Lung (tissue), 12 donors: Measurements from ENCODE around the gene EDEM2. TPM values are rescaled to one million over a fixed set of nuclear protein-coding genes. Genes with fewer than 3 reads are reported as not detected.
"Not testable (repeated sequence)": the region's sequence is repeated elsewhere in the genome, so short reads cannot be mapped to it uniquely, and the experiment has no call there.

Experiments used
- ATAC-seq: fragments of 200-7000 bp; cut with Tn5 transposase; one replicate; pipeline ENCODE4 v1.9.1; 2020; ENCODE audit warnings: moderate number of reproducible peaks; ENCODE audit not compliant: insufficient read depth, low FRiP score
- DNase-seq, 3 donors: peaks; one replicate each; pipeline ENCODE4 v3.0.0-alpha.2; 2013 to 2017
- H3K27ac ChIP-seq, 2 donors: one replicate each; pipeline ENCODE4 v1.5.1; 2013; ENCODE audit warnings: mild to moderate bottlenecking in 2 of 2, moderate library complexity in 2 of 2, control low read depth in 1 of 2, inconsistent platforms in 1 of 2, low read depth in 1 of 2, low read length in 1 of 2
- H3K27me3 ChIP-seq, 3 donors: one replicate each; pipeline ENCODE4 v1.5.1; 2013; ENCODE audit warnings: low read length in 2 of 3; ENCODE audit not compliant: control insufficient read depth in 3 of 3, insufficient read depth in 3 of 3
- H3K36me3 ChIP-seq, 4 donors: one replicate each; pipeline ENCODE4 v1.5.1; 2013; ENCODE audit warnings: low read length in 4 of 4, mild to moderate bottlenecking in 1 of 4, moderate library complexity in 1 of 4; ENCODE audit not compliant: control insufficient read depth in 4 of 4, insufficient read depth in 4 of 4
- H3K4me1 ChIP-seq, 5 donors: one replicate each; pipeline ENCODE4 v1.5.1; 2013; ENCODE audit warnings: low read length in 5 of 5, mild to moderate bottlenecking in 2 of 5, moderate library complexity in 1 of 5; ENCODE audit not compliant: control insufficient read depth in 5 of 5, insufficient read depth in 5 of 5
- H3K4me3 ChIP-seq: one replicate; pipeline ENCODE4 v1.5.1; 2013; ENCODE audit warnings: mild to moderate bottlenecking, control low read depth, moderate library complexity
- H3K9ac ChIP-seq, 2 donors: one replicate each; pipeline ENCODE4 v1.5.1; 2013; ENCODE audit warnings: low read length in 2 of 2, control low read depth in 1 of 2; ENCODE audit not compliant: insufficient read depth in 1 of 2
- H3K9me3 ChIP-seq, 4 donors: one replicate each; pipeline ENCODE4 v1.5.1; 2013; ENCODE audit warnings: low read length in 3 of 4, mild to moderate bottlenecking in 1 of 4, moderate library complexity in 1 of 4; ENCODE audit not compliant: control insufficient read depth in 4 of 4, insufficient read depth in 3 of 4
- WGBS, 2 donors: extraction: QIAGEN DNeasy Blood & Tissue Kit; methylation state at CpG; one replicate each; pipeline ENCODE4 v1.1.7; 2013; 5-methylcytosine and 5-hydroxymethylcytosine counted together
- polyA plus RNA-seq, 2 donors: library from polyadenylated mRNA; stranded (reverse); fragments of 200-250 nt; gene quantifications; one replicate each; pipeline ENCODE4 v1.2.1, GENCODE V29; 2013
- total RNA-seq, 2 donors: library from RNA; depleted of rRNA in 1 of 2; stranded (reverse); fragments of >200 nt in 1 of 2; gene quantifications; one replicate each; pipeline ENCODE4 v1.2.1, GENCODE V29; 2014 to 2021
- TF ChIP-seq, protein P1 (sequence below): IDR thresholded peaks from 2 replicates; pipeline ENCODE4 v1.5.1; 2012; ENCODE audit warnings: mild to moderate bottlenecking; ENCODE audit errors: control extremely low read depth, extremely low read depth
- donor health status: control.
- donor health status: control.
- donor health status: Bipolar disorder and iron deficiency.
- donor health status: healthy.
- donor health status: DM: yes; HTN: yes; CAD: no.

EDEM2 gene
- total and polyA plus RNA-seq, 4 donors, result 19.4 to 51.6 (median 34.2) TPM

- H3K27ac ChIP-seq, result no peak overlapping the region
- H3K27me3 ChIP-seq, result no peaks in the 10 kb centered on the region
- no peak overlapping the region for H3K4me3 ChIP-seq
- DNase-seq (no peak), ATAC-seq (no peak)
- TF ChIP-seq, protein P1, sequence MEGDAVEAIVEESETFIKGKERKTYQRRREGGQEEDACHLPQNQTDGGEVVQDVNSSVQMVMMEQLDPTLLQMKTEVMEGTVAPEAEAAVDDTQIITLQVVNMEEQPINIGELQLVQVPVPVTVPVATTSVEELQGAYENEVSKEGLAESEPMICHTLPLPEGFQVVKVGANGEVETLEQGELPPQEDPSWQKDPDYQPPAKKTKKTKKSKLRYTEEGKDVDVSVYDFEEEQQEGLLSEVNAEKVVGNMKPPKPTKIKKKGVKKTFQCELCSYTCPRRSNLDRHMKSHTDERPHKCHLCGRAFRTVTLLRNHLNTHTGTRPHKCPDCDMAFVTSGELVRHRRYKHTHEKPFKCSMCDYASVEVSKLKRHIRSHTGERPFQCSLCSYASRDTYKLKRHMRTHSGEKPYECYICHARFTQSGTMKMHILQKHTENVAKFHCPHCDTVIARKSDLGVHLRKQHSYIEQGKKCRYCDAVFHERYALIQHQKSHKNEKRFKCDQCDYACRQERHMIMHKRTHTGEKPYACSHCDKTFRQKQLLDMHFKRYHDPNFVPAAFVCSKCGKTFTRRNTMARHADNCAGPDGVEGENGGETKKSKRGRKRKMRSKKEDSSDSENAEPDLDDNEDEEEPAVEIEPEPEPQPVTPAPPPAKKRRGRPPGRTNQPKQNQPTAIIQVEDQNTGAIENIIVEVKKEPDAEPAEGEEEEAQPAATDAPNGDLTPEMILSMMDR, result no peak
- 87 to 93% methylated on average over 11 of the region's 11 CpGs for WGBS, 2 donors
- H3K9me3 ChIP-seq, result no peaks in the 10 kb centered on the region
- H3K9ac ChIP-seq, result no peak overlapping the region
- peaks cover 4 to 27% (median 15%) of the 10 kb centered on the region in 4 donors for H3K36me3 ChIP-seq
- peaks cover 0 to 3% (median 0%) of the 10 kb centered on the region in 5 donors for H3K4me1 ChIP-seq
Measured at GRCh38 chr20:35115606-35116005, 31.5 kb downstream of the EDEM2 start.

GRCh38 chr20:35112276-35112675 is 34.9 kb downstream of the EDEM2 start:
- ATAC-seq, result not testable (repeated sequence)

GRCh38 chr20:35111141-35111888 is 35.8 kb downstream of the EDEM2 start:
- H3K4me1 ChIP-seq, result peaks cover 0 to 3% (median 0%) of the 10 kb centered on the region in 5 donors
- H3K4me3 ChIP-seq, result no peak overlapping the region
- DNase-seq (no peak), ATAC-seq (no peak)
- H3K36me3 ChIP-seq, result peaks cover 0 to 15% (median 2%) of the 10 kb centered on the region in 4 donors
- 72 to 80% methylated on average over 4 of the region's 4 CpGs for WGBS, 2 donors
- no peaks in the 10 kb centered on the region for H3K9me3 ChIP-seq
- TF ChIP-seq, protein P1, result no peak
- H3K27me3 ChIP-seq, result no peaks in the 10 kb centered on the region
- no peak overlapping the region for H3K9ac ChIP-seq
- no peak overlapping the region for H3K27ac ChIP-seq

More at GRCh38 chr20:35112276-35112675, 34.9 kb downstream of the EDEM2 start:
- not testable (repeated sequence) for H3K27me3 ChIP-seq, H3K4me3 ChIP-seq, H3K4me1 ChIP-seq, DNase-seq, H3K27ac ChIP-seq, H3K9ac ChIP-seq, H3K9me3 ChIP-seq
- WGBS, 2 donors, result 76 to 88% methylated on average over 5 of the region's 5 CpGs
- peaks cover 0 to 15% (median 2%) of the 10 kb centered on the region in 4 donors for H3K36me3 ChIP-seq

DNA sequence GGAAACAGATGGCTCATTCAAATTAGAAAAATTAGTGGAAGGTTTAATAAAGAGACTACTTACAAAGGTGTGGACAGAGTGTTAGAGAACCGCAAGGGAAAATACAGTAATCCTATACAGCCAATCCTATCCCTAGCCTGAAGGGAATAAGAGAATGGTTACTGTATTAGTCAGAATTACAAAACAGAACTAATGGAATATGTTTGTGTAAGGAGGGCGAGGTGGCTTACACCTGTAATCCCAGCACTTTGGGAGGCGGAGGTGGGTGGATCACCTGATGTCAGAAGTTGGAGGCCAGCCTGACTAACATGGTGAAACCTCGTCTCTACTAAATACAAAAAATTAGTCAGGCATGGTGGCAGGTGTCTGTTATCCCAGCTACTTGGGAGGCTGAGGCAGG is 38.2 kb downstream of the EDEM2 start:
- Histone ChIP-seq H3K36me3 (peaks cover 0 to 3% (median 0%) of the 10 kb centered on the region in 4 donors), H3K9ac (no peak overlapping the region), H3K27ac (no peak overlapping the region), H3K27me3 (no peaks in the 10 kb centered on the region), H3K4me3 (no peak overlapping the region), H3K9me3 (no peaks in the 10 kb centered on the region), H3K4me1 (peaks cover 0 to 3% (median 0%) of the 10 kb centered on the region in 5 donors)
- 93 to 97% methylated on average over 4 of the region's 4 CpGs for WGBS, 2 donors
- no peak for ATAC-seq
- TF ChIP-seq, protein P1, result no peak
- DNase-seq, result no peak
